NCI-H2227 (cell line): ENCODE measurements around the gene TOE1.
A peak's percentile ranks its signal among the peaks of the same experiment; 100 is the strongest.

Experiments used
- DNase-seq: peaks from one replicate; lab custom pipeline; 2025; ENCODE audit not compliant: unreplicated experiment; lab: John Stamatoyannopoulos, UW

The TOE1 gene

GRCh38 chr1:45326627-45327623, 13.0 kb upstream of the TOE1 start, which contains the start of gene HPDL:
TSS of gene HPDL (plus strand) at chr1:45326895. CDS start at chr1:45327149, 254 bp downstream.
- no peak for DNase-seq

DNA sequence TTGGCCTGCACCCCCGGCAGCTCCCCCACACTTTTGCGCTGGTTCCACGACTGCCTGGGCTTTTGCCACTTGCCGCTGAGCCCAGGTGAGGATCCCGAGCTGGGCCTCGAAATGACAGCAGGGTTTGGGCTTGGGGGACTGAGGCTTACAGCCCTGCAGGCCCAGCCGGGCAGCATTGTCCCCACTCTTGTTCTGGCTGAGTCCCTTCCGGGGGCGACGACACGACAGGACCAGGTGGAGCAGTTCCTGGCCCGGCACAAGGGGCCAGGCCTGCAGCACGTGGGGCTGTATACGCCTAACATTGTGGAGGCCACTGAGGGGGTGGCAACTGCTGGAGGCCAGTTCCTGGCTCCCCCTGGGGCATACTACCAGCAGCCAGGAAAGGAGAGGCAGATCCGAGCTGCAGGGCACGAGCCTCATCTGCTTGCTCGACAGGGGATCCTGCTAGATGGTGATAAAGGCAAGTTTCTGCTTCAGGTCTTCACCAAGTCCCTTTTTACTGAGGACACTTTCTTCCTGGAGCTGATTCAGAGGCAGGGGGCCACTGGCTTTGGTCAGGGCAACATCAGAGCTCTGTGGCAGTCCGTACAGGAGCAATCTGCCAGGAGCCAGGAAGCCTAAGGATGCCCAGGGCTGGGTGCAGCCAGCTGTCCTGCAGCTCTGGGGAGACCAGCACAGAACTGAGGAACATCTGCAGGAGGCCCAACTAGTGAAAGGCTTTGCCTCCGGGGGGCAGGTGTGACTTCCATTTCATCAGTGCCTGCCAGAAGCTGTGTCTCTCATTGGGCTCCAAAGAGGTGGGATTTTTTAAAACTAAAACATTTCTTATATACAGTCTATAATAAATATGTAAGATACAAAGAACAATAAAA, 12.1 kb upstream of the TOE1 start:
- no peak for DNase-seq

- no peak for DNase-seq
Measured at GRCh38 chr1:45328680-45329079, 11.3 kb upstream of the TOE1 start.

DNA sequence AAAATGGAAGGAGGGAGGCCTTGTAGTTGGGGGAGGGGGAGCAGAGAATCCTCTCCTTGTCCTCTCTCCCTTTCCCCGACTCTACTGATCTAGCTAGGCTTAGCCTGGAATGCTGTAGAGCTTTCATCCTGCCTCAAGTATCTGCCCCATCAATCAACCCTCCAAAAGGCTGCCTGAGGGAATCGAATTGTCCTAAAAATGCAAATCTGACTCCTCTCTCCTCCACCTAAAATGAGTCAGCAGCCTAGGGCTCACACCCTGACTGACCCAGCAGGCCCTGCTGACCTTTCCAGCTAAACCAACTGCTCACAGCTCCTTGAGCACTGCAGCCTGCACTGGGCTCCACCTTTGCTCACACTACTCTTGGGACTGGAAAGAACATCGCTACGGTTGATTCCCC, 10.5 kb upstream of the TOE1 start:
- no peak for DNase-seq

- no peak for DNase-seq
Measured at GRCh38 chr1:45331436-45332345, 8.3 kb upstream of the TOE1 start.

DNA sequence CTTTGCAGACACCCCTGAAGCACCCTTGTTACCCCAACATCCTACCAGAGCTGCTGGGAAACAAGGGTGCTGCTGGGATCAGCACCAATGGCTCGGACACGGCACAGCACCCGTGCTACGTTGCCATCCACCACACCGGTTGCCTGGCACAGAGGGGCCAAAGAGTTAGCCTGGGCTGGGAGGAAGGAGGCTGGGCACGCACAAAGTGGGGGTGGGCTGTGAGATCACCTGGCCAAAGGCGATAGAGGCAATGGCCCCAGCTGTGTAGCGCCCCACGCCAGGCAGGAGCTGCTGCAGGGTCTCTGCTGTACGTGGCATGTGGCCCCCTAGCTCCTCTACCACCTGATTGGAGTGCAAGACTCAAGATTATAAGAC, 7.6 kb upstream of the TOE1 start:
- no peak for DNase-seq

DNA sequence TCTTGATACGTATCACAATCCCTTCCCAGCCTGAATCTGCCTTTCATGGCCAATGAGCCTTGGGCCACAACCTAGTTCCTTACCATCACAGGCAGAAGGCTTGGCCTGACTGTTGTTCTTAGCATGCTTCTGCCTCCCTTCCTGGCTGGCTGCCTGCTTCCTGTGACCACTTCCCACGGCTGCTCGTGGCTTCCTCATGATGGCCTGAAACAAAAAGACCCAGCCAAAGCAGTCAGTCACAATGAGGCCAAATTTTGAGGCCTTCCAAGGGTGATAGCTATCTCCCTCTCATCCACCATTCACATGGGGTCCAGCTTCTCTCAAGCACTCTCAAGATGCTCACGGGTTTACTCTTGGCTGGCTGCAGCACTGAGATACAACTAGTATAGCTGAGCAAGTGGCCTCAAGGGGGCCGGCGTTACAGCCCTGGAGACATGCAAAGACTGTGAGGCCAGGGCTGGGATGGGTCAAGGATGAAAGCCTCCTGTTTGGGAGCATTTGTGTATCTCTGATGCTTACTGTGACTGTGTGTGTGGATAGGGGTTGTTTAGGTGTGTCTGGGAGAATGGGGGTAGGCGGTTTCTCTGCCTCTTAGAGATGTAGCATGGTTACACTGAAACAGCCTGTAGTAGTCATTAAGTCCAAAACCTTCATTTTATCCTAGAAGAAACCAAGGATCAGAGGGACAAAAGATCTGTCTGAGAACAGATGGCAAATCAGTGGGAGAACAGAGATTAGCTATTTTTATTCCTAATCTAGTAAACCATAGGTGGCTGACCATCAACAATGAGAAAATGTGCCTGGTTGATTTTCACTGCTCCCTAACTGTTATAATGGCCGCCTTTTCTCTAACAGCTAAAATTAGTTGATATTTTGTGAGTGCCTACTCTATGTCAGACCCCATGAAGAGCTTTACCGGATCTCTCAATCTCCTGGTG, 5.4 kb upstream of the TOE1 start:
- DNase-seq: no peak

- DNase-seq: no peak
Measured at GRCh38 chr1:45335855-45336324, 4.1 kb upstream of the TOE1 start.

DNA sequence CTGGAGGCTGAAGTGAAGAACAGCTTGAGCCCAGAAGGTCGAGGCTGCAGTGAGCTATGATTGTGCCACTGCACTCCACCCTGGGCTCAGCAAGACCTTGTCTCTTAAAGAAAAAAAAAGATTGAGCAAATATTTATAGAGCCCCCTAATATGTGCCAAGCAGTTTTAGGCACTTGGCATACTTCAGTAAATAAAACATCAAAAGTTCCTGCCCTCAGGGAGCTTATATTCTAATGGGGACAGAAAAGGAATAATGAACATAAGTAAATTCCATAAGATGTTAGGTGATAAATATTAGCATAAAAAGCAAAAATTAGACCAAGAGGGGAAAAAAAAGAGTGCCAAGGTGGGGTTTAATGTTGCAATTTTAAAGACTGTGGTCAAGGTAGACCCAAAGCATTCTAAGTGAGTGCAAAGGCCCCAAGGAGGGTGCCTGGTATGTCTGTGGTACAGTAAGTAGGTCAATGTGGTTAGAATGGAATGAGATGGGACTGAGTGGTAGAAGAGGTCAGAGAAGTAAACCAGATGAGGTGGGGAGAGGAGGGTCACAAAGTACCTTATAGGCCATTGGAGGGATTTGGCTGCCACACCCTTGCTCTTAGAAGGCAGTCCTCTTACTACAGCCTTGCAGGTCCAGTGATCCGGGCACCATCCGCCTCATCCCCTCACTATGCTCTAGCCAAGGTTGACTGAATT, 2.2 kb upstream of the TOE1 start:
- no peak for DNase-seq

- peak; percentile 39 for DNase-seq
Measured at GRCh38 chr1:45340816-45341466, 971 bp downstream of the TOE1 start.

GRCh38 chr1:45344499-45344898, 4.5 kb downstream of the TOE1 start:
- no peak for DNase-seq

- DNase-seq: no peak
Measured at GRCh38 chr1:45345014-45345413, 5.0 kb downstream of the TOE1 start.

DNA sequence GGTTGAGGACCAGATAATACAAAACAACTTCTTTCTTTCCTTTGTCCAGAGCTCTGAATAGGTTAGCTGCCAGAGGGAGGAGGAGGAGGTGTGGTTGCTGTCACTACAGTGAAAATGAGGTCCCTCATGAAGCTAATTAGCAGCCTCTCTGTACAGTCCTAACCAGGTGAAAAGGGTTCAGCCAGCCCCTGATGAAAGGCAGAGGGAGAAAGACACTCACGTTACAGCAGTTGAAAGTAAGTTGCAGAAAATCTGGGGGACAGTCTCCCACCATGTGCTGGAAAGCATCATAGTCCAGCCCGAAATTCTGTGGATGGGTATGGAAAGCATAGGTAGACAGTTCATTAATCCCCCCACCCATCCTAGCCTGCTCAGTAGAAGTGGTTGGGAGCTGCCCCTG, 6.5 kb downstream of the TOE1 start:
- no peak for DNase-seq

- no peak for DNase-seq
Measured at GRCh38 chr1:45348020-45348419, 8.1 kb downstream of the TOE1 start.

- no peak for DNase-seq
Measured at GRCh38 chr1:45348609-45348965, 8.6 kb downstream of the TOE1 start.

- no peak for DNase-seq
Measured at GRCh38 chr1:45348966-45349677, 9.2 kb downstream of the TOE1 start.

DNA sequence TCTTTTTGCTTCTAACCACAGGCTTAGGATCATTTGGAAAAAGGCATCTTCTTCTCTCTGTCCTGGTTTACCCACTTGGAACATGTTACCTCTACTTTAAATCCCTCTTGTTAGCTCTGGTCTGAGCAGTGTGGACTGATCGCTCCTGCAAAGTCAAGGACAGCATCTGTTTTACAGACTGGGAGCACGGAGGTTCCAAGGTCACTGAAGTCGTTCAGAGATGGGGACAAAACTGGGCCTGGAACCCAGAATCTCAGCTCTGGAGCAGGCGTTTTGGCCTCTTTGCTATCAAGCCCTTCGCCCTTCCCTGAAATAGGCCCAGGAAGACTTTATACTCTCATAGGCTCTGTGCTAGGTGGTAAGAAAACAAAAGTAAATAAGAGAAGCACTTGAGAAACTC, 11.5 kb downstream of the TOE1 start:
- no peak for DNase-seq

DNA sequence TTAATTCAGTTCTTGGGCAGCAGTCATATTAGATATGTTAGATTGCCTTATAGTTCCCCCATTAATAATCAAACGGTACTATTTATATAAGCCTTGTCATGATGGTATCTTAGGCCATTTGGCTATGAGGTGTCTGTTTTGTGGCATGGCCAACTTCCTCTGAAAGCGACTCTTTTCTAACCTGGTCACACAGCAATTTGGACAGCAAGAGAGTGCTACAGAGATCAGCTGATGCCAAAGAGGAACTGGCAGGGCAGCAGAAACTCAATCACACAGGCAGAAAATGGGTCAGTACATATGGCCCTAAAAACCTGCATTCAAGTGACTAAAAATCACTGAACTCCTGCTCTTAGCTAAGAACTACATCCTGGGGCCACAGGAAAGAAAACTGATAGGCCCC, 13.7 kb downstream of the TOE1 start:
- no peak for DNase-seq
